GM23248 (cell line): Measurements from ENCODE around the gene ZBTB9.

Experiments used
- EZH2 ChIP-seq: fragments of 200-600 bp; sonication (generic); IDR thresholded peaks from 2 replicates; pipeline ENCODE4 v1.6.1; 2018; ENCODE audit warnings: antibody characterized with exemption, mild to moderate bottlenecking; ENCODE audit not compliant: insufficient read depth, poor library complexity, severe bottlenecking
- EZH2phosphoT487 ChIP-seq: fragments of 200-600 bp; sonication (generic); IDR thresholded peaks from 2 replicates; pipeline ENCODE4 v1.6.1; 2018; ENCODE audit warnings: antibody characterized with exemption, moderate library complexity, mild to moderate bottlenecking, low read depth; ENCODE audit not compliant: insufficient read depth

GRCh38 chr6:33467091-33467490 is 12.7 kb downstream of the ZBTB9 start:
- no peak for TF ChIP-seq EZH2phosphoT487
- TF ChIP-seq EZH2, result no peak
